ENCODE results near the gene COL1A1. TPM values are rescaled to one million over a fixed set of nuclear protein-coding genes. Genes with fewer than 3 reads are reported as not detected.

The COL1A1 gene
- total and polyA plus RNA-seq, 3 donors from 2014 or later, result 32.5 to 557 (median 35.1) TPM

DNA sequence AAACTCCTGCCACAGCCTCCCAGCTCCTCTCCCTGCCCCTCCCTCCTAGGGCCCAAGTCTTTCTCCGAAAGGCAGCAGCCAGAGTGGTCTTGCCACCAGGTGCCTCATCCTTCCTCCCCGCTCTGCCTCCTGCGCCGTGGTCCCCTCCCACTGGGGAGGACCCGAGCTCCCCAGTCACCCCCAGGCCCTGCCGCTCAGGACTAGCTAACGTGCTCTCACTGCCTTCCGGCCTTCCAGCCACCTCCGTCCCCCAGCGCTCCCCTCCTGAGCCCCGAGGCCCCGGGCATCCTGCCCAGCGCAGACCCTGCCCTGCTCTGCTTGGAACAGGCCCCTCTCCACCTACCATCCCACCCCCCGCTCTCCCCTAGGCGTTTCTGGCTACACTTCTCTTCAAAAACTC, 19.4 kb upstream of the COL1A1 start:
- peak overlapping the region in 1 of 2 donors; percentile 7 for H3K4me3 ChIP-seq
- 68 to 77% methylated on average over 15 of the region's 15 CpGs for WGBS, 2 donors
- H3K4me1 ChIP-seq, result peaks cover 24% of the 10 kb centered on the region
- no peak for DNase-seq
- TF ChIP-seq, protein P1, sequence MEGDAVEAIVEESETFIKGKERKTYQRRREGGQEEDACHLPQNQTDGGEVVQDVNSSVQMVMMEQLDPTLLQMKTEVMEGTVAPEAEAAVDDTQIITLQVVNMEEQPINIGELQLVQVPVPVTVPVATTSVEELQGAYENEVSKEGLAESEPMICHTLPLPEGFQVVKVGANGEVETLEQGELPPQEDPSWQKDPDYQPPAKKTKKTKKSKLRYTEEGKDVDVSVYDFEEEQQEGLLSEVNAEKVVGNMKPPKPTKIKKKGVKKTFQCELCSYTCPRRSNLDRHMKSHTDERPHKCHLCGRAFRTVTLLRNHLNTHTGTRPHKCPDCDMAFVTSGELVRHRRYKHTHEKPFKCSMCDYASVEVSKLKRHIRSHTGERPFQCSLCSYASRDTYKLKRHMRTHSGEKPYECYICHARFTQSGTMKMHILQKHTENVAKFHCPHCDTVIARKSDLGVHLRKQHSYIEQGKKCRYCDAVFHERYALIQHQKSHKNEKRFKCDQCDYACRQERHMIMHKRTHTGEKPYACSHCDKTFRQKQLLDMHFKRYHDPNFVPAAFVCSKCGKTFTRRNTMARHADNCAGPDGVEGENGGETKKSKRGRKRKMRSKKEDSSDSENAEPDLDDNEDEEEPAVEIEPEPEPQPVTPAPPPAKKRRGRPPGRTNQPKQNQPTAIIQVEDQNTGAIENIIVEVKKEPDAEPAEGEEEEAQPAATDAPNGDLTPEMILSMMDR (IDR thresholded peaks at IDR 0.05), result no peak
- no peak for TF ChIP-seq POLR2A (IDR thresholded peaks at IDR 0.05)
- H3K27me3 ChIP-seq, result no peaks in the 10 kb centered on the region
- no peak overlapping the region for H3K27ac ChIP-seq
- no peaks in the 10 kb centered on the region for H3K36me3 ChIP-seq (ENCODE audit: low read depth, missing control alignments)
- intact Hi-C loops (cut with DNase I; ENCODE audit: low total_unique reads), result no loop called here
- H3K9me3 ChIP-seq, result no peaks in the 10 kb centered on the region

DNA sequence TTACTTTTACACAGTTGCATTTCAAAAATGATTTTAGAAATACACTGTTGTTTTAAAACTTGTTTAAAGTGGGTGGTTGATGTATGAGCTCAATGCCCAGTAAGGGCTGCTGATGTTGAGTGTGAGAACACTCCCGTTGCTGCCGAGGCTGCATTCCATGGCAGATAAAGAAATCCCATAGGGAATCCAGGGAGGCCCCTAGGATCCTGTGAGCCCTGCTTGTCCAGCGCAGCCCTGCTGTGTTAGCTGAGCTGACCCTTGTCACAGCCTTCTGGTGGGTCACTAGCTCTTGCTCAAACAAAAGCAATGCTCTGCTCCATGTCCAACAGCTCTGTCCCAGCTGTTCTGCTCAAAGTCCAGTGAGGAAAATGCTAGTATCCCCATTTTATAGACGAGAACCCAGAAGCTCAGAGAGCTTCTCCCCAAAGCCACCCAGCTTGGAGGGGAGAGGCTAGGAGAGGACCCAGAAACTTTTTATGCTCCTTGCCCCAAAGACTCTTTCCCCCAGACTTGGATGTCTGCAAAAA, 18.6 kb upstream of the COL1A1 start:
- peaks cover 24% of the 10 kb centered on the region for H3K4me1 ChIP-seq
- no peaks in the 10 kb centered on the region for H3K36me3 ChIP-seq (ENCODE audit: low read depth, missing control alignments)
- TF ChIP-seq POLR2A (IDR thresholded peaks at IDR 0.05), result no peak
- TF ChIP-seq, protein P1 (IDR thresholded peaks at IDR 0.05), result no peak
- no peaks in the 10 kb centered on the region for H3K9me3 ChIP-seq
- WGBS, 2 donors, result 28 to 30% methylated on average over 4 of the region's 4 CpGs
- no peaks in the 10 kb centered on the region for H3K27me3 ChIP-seq
- H3K4me3 ChIP-seq, result no peak overlapping the region
- intact Hi-C loops (cut with DNase I; ENCODE audit: low total_unique reads), result no loop called here
- peak overlapping the region in 1 of 2 donors; percentile 57 for H3K27ac ChIP-seq
- no peak for DNase-seq

DNA sequence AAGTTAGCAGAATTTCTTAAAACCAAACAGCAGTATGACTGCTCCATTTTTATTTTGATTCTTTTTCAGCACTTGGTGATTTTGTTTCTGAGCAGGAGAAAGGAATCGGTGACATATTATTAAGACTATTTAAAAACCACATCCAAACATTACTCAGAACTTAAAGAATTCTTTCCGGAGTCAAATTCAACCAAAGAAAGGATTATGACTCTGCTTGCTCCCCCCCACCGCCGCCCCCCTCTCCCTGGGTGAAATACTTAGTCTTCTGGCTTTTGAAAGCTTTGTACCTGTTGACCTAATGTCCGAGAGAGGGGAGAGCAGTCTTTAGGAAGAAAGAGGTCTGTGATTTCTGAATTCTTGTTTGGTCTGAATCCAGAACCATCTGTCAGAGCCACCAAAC, 17.9 kb upstream of the COL1A1 start:
- Histone ChIP-seq H3K9me3 (no peaks in the 10 kb centered on the region), H3K27me3 (no peaks in the 10 kb centered on the region), H3K4me1 (peaks cover 24% of the 10 kb centered on the region), H3K36me3 (ENCODE audit: low read depth, missing control alignments) (no peaks in the 10 kb centered on the region), H3K4me3 (no peak overlapping the region), H3K27ac (peak overlapping the region; percentile 15 to 57)
- WGBS, 2 donors, result 73 to 81% methylated on average over 5 of the region's 5 CpGs
- no peak for DNase-seq
- no peak for TF ChIP-seq POLR2A (IDR thresholded peaks at IDR 0.05)
- TF ChIP-seq, protein P1 (IDR thresholded peaks at IDR 0.05), result no peak
- intact Hi-C loops (cut with DNase I; ENCODE audit: low total_unique reads), result no loop called here

DNA sequence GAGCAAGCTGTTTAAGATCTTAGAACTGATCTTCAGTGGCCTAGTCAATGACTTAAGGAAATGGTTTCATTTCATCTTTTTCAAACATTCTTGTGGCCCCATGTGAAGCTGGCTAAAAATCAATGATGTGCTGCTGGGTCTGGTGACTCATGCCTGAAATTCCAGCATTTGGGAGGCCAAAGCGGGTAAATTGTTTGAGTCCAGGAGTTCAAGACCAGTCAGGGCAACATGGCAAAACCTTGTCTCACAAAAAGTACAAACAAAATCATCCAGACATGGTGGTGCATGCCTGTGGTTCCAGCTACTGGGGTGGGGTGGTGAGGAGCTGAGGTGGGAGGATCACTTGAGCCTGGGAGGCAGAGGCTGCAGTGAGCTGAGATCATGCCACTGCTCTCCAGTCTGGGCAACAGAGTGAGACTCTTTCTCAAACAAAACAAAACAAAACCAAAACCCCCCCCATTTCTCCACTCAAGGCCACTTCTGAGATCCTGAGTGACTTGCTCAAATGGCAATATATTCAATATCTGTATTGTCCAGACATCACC, 17.4 kb upstream of the COL1A1 start:
- H3K4me3 ChIP-seq, result no peak overlapping the region
- TF ChIP-seq, protein P1 (IDR thresholded peaks at IDR 0.05), result no peak
- no peak for TF ChIP-seq POLR2A (IDR thresholded peaks at IDR 0.05)
- H3K36me3 ChIP-seq (ENCODE audit: low read depth, missing control alignments), result no peaks in the 10 kb centered on the region
- H3K9me3 ChIP-seq, result no peaks in the 10 kb centered on the region
- intact Hi-C loops (cut with DNase I; ENCODE audit: low total_unique reads), result no loop called here
- 53 to 83% methylated on average over 1 of the region's 1 CpG for WGBS, 2 donors
- H3K4me1 ChIP-seq, result peaks cover 24% of the 10 kb centered on the region
- H3K27ac ChIP-seq, result peak overlapping the region; percentile 15 to 57
- DNase-seq, result no peak
- H3K27me3 ChIP-seq, result no peaks in the 10 kb centered on the region

Data from testis (tissue), 3 donors.